WI38 (cell line): ENCODE data around the gene FOXL3.
"Not testable (repeated sequence)": the region's sequence is repeated elsewhere in the genome, so short reads cannot be mapped to it uniquely, and the experiment has no call there.

Experiments
- H3K4me3 ChIP-seq: 2 replicates; pipeline ENCODE4 v1.5.1; 2011; ENCODE audit warnings: low read depth, mild to moderate bottlenecking, control low read depth, low read length
- TF ChIP-seq, protein P1 (sequence below): IDR thresholded peaks from 2 replicates; pipeline ENCODE4 v1.5.1; 2012; ENCODE audit warnings: low read depth, mild to moderate bottlenecking, control low read depth, low read length

Gene FOXL3

DNA sequence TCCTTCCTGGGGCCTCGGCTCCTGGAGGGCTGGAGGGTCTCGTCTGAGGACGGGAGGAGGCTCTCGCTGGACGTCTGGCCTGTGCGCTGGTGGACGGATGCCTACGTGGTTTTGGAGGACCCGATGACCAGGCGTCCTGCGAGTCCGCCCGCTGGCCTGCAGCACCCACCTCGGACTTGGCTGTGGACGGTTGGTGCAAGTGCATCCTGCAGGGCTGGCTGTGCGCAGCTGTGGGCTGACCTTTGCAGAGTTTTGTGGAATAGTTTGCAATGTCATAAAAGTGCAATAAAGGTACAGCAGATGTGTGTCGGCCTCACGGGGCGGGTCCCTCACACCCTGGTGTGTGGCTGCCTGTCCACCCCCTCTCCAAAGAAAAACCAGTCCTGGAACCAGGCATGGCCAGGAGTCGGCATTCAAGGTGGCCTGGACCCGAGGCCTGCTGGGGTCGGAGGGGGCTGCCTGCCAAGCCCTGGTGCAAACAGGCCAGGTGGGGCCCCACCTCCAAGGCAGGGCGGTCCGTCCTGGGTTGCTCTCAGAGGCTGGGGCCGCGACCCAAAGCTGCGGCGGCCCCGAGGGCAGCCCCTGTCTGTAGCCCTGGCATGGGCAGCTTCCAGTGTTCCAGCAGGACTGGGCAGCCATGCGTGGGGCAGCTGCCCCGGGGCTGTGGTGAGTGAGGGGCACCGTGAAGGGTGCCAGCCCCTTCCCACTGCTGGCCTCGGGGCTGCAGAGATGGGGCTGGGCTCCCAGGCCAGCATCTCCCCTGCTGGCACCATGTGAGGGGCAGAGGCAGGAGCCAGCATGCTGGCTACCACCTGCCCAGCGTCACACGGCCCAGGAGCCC lies 29.3 kb upstream of the FOXL3 start:
- H3K4me3 ChIP-seq = no peak overlapping the region
- TF ChIP-seq, protein P1, sequence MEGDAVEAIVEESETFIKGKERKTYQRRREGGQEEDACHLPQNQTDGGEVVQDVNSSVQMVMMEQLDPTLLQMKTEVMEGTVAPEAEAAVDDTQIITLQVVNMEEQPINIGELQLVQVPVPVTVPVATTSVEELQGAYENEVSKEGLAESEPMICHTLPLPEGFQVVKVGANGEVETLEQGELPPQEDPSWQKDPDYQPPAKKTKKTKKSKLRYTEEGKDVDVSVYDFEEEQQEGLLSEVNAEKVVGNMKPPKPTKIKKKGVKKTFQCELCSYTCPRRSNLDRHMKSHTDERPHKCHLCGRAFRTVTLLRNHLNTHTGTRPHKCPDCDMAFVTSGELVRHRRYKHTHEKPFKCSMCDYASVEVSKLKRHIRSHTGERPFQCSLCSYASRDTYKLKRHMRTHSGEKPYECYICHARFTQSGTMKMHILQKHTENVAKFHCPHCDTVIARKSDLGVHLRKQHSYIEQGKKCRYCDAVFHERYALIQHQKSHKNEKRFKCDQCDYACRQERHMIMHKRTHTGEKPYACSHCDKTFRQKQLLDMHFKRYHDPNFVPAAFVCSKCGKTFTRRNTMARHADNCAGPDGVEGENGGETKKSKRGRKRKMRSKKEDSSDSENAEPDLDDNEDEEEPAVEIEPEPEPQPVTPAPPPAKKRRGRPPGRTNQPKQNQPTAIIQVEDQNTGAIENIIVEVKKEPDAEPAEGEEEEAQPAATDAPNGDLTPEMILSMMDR = no peak

DNA sequence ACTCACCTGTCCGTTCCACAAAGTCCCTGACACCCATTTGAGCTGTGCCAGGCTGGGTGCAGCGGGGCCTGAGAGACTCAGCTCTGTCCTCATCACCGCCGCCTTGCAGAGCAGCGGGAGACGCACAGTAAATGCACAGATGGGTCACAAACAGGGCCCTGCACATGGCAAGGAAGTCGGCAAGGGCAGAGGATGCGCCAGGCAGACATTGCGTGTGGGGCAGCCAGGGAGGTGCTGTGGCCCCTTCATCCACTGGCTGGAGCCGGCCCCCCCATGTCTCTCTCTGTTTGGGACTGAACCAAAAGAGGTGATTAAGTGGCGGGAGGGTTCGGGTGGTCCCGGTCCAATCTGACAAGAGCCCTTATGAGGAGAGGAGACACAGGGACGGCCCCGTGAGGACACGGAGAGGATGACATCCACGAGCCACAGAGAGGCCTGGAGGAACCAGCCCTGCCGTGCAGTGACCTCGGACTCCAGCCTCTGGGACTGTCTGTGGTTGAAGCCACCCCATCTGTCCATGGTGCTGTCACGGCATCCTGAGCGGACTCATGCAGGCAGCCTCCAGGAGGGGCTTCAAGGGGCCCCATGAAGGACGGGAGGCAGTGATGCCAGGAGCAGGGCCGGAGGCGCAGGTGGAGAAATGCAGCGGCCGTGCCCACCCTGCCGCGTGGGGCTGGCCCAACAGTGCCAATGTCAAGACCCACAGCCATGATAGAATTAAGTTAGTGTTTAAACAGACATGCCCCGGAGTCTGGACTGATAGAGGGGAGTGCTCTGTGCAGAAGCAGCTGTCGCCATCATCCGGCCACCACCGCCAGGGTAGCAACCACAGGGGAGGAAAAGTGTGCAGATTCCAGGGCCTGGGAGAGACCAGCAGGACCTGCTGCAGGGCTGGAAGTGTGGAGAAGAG lies 28.4 kb upstream of the FOXL3 start:
- no peak overlapping the region for H3K4me3 ChIP-seq
- TF ChIP-seq, protein P1 = no peak

DNA sequence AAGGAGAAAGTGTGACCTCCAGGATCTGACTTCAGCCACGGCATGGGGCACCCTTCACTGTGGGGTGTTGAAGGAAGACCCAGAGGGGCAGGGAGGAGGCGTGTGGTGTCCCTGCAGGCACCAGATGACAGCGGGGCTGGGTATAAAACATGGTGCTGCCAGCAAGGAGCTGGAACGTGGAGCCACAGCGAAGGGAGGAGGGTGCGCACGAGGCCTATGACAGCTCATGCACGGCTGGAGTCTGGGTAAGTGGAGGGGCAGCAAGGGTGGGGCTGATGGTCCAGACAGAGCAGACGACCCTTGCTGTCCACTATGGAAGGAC lies 27.8 kb upstream of the FOXL3 start:
- no peak overlapping the region for H3K4me3 ChIP-seq
- TF ChIP-seq, protein P1 = no peak

DNA sequence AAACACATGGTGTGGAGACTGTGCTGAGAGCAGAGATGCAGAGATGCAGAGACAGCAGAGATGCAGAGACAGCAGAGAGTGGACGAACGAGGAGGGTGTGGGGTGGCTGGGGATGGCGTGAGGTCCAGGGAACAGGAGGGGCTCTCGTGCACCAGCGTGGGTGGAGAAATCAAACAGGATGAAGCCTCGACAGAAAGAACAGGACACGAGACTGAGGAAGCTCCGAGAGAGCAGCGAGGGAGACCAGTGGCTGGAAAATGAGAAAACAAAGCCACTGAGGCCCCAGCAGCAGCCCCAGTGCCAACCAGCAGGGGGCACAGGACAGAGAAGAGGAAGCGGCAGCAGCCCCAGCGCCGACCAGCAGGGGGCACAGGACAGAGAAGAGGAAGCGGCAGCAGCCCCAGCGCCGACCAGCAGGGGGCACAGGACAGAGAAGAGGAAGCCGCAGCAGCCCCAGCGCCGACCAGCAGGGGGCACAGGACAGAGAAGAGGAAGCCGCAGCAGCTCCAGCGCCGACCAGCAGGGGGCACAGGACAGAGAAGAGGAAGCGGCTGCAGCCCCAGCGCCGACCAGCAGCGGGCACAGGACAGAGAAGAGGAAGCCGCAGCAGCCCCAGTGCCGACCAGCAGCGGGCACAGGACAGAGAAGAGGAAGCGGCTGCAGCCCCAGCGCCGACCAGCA lies 27.2 kb upstream of the FOXL3 start:
- TF ChIP-seq, protein P1 = peak; percentile 41
- H3K4me3 ChIP-seq = not testable (repeated sequence)

DNA sequence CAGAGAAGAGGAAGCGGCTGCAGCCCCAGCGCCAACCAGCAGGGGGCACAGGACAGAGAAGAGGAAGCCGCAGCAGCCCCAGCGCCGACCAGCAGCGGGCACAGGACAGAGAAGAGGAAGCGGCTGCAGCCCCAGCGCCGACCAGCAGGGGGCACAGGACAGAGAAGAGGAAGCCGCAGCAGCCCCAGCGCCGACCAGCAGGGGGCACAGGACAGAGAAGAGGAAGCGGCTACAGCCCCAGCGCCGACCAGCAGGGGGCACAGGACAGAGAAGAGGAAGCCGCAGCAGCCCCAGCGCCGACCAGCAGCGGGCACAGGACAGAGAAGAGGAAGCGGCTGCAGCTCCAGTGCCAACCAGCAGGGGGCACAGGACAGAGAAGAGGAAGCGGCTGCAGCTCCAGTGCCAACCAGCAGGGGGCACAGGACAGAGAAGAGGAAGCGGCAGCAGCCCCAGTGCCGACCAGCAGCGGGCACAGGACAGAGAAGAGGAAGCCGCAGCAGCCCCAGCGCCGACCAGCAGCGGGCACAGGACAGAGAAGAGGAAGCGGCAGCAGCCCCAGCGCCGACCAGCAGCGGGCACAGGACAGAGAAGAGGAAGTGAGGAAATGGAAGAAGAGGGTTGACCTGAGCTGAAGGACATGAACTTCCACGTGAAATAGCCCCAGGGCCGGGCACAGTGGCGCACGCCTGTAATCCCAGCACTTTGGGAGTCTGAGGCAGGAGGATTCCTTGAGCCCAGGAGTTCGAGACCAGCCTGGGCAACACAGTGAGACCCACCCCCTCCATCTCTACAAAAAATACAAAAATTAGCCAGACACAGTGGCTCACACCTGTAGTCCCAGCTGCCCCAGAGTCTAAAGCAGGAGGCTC lies 26.3 kb upstream of the FOXL3 start:
- H3K4me3 ChIP-seq = not testable (repeated sequence)
- TF ChIP-seq, protein P1 = peak; percentile 18; the same call in 1 of the 2 replicates

DNA sequence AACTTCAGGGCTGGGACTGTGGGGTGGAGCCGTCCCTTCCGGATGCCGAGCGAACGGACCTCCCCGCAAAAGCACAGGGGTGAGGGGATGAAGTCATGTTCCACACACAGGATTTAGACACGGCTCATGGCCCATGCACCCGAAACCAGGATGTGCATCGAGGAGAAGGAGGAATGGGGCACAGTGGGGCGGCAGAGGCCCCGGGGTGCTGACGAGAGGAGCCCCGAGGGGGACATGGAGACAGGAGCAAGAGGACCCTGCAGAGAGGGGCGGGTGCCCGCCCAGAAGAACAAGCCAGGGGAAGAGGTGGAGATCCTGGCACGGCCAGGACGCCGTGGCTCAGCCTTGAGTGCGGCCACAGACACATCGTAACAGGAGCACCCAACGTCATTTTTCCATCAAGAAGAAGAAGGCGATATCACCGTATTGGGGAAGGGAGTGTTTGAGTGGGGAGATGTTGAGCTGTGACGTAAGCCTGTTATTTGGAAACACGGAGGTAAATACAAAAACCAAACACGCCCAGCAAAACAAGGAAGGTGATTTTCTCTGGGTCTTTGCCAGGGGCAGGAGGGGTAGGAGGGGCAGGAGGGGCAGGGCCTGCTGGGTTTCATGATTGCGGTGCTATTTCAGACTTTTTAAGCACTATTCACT lies 25.3 kb upstream of the FOXL3 start:
- no peak overlapping the region for H3K4me3 ChIP-seq
- TF ChIP-seq, protein P1 = no peak
